Cerebellar cortex (tissue), 1 donor: Measurements from ENCODE around the gene ENO3.
A peak's percentile ranks its signal among the peaks of the same experiment; 100 is the strongest.

Experiments
- DNase-seq: peaks from one replicate; pipeline ENCODE4 v3.0.0-alpha.2; 2015; ENCODE audit warnings: low spot score

Gene ENO3

DNA sequence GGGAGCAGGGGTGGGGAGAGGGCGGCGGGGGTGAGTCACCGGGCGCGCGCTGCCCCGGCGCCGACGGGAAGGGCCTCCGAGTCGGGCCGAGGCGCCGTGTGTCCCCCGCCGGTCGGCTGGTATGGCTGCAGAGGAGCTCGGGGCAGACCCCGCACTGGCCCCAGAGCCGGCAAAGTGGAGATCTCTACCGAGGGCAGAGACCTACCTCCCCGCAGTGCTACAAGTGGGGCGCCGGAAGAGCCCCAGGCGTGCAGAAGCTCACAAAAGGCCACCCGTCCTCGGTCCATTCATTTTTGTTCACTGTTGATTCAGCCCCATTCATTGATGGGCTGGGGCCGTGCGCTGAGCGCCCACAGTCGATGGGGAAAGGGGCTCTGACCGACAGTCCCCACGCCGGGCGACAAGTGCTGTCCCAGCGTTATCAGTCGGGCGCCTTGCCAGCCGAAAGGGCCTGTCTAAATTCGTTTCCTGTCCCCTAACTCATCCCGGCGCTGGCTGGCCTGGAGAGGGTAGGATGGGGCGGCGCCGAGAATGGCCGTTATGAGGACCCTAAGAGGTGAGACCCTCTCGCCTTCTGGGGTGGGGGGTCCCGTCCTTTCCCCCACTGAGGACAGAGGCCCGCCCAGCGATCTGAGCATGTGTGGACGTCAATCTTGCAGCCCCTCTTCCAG is 709 bp upstream of the ENO3 start:
- DNase-seq = no peak

DNA sequence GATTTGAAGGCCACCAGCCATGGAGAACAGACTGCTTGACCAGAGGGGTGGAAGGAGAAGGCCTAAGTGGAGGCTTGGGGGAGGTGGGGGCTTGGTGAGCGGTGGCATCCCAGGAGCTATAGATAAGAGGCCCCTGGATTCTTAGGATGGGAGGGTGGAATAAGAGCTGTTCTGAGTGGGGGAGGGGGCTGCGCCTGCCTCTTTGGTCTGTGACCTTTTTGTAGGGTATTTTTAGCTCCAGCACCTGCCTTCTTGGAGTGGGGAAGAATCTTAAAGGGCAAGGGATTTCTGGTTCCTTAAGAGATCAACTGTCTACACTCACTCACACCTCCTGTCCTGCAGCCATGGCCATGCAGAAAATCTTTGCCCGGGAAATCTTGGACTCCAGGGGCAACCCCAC is 567 bp downstream of the ENO3 start:
- peak; percentile 28 for DNase-seq

DNA sequence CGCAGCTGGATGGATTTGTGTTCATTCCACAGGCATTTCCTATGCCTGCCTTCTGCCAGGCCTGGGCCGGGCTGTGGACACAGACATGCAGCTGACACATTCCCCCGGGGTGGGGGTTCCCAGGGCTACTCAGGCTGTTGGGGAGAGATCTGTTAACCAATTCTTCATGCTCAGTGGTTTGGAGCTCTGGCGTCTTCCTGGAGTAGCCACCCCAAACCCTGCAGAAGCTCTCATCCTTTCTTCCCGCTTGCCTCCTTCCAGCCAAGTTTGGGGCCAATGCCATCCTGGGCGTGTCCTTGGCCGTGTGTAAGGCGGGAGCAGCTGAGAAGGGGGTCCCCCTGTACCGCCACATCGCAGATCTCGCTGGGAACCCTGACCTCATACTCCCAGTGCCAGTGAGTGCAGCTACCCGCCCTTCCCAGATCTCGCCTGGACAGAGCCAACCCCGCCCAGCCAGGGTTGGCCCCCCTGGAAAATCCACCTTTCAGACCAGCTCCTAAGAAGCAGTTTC is 2.6 kb downstream of the ENO3 start:
- DNase-seq = no peak

DNA sequence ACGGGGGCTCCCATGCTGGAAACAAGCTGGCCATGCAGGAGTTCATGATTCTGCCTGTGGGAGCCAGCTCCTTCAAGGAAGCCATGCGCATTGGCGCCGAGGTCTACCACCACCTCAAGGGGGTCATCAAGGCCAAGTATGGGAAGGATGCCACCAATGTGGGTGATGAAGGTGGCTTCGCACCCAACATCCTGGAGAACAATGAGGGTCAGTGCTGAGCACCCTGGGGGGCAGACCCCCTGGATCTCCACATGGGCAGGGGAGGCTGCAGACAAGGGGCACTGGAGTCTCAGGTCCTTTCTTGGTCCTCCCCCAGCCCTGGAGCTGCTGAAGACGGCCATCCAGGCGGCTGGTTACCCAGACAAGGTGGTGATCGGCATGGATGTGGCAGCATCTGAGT is 4.2 kb downstream of the ENO3 start:
- no peak for DNase-seq

DNA sequence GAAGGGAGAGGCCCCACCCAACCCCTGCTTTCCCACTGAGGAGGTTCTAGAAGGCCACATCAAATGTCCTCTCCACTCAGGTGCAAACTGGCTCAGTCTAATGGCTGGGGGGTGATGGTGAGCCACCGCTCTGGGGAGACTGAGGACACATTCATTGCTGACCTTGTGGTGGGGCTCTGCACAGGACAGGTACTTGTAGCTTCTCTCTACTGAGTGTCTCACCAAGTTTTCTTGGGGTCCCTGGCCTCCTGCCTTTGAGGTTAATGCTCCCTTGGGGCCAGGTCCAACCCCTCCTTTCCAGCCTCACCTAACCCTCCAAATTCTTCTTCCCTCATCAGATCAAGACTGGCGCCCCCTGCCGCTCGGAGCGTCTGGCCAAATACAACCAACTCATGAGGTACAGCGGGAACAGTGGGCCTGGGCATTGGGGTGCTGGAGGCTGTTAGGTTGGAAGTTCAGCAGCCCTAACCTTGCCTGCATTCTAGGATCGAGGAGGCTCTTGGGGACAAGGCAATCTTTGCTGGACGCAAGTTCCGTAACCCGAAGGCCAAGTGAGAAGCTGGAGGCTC is 5.7 kb downstream of the ENO3 start:
- no peak for DNase-seq

DNA sequence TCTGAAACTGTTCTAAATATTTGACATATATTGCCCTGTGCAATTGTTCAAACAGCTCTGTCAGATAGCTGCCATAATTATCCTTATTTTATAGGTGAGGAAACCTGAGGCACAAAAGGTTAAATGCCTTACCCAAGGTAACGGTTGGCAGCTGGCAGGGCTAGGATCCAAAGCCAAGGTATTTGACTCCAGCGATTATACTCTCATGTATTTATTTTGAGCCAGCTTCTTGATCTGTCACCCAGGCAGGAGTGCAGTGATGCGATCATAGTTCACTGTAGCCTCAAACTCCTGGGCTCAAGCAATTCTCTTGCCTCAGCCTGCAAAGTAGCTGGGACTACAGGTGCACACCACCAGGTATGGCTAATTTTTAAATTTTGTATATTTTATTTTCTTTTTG is 7.2 kb downstream of the ENO3 start:
- no peak for DNase-seq

DNA sequence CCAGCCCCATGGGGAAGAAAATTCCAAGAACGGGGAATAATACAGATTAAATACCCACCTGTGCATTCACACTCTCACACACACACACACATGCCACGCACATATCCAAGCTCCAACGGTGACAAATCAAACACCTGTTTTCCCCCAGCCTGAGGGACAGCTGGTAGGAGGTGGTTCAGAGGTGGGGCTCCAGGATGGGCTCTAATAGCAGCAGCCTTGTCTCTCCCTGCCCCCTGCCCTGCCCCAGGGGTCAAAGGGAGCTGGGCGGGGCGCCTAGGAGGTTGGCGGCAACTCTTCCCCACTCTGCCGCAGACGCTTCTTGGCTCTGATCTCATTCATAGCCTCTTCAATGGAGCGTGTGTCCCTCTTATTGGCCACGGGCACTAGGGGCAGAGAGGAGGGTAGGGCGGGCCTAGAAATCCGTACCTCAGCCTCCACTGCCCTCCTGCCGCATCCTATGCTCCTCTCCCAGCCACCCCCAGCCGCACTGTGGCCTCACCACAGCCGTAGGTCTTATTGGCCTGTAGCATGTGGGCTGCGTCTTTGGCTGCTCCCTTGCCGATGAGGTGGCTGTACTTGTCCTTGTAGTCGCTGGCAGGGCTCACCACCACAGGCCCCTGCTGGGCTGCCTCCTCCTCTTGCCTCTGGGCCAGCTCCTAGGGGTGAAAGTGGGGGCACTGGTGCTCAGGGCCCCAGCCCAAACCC is 8.5 kb downstream of the ENO3 start:
- no peak for DNase-seq

DNA sequence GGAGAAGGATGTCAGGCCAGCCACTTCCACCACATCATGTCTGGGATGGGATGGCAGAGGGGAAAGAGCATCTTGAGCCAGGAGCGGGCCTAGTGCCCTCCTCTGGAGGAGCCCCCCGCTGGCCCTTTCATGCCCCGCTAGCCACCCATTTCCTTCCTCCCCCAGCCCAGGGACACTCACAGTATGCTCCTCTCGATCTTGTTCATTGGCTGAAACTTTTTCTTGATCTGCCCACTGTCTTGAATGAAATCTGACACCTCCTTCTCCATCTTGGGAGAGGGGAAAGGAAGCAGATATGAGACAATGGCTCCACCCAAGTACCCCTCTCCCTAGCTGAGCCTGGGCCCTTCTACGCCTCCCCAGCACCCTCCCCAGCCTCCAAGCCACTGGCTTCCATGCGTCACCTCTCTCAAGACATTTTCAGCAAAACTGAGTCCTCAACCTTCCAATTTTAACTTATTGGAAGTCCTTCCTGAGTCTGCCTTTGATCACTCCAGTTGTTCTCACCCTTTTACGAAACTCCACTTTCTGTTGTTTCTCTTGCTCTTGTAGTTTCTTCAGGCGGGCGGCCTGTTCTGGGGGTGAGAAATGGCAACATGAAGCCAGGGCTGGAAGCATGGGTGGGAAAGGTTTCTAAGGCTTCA is 9.5 kb downstream of the ENO3 start:
- no peak for DNase-seq

DNA sequence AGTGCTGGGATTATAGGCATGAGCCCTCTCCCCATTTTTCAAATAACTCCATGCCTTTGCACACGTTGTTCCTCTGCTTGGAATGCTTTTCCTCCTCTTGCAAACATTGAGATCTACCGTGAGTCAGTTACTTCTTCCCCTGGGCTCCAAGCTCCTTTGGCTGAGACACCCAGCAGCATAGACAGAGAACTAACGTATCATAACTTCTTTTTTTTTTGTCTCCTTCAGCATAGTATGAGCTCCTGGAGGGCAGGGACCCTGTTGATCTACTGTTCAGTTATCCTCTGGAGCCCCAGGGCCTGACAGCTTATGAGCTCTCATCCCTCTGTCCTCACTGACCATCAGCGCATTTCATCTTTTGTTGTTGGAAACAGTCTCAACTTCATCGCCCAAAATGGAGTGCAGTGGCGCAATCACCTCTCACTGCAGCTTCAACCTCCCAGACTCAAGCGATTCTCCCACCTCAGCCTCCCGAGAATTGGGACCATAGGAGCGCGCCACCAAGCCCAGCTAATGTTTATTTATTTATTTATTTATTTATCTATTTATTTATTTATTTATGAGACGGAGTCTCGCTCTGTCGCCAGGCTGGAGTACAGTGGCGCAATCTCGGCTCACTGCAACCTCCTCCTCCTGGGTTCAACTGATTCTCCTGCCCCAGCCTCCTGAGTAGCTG is 14.5 kb downstream of the ENO3 start:
- DNase-seq = no peak

DNA sequence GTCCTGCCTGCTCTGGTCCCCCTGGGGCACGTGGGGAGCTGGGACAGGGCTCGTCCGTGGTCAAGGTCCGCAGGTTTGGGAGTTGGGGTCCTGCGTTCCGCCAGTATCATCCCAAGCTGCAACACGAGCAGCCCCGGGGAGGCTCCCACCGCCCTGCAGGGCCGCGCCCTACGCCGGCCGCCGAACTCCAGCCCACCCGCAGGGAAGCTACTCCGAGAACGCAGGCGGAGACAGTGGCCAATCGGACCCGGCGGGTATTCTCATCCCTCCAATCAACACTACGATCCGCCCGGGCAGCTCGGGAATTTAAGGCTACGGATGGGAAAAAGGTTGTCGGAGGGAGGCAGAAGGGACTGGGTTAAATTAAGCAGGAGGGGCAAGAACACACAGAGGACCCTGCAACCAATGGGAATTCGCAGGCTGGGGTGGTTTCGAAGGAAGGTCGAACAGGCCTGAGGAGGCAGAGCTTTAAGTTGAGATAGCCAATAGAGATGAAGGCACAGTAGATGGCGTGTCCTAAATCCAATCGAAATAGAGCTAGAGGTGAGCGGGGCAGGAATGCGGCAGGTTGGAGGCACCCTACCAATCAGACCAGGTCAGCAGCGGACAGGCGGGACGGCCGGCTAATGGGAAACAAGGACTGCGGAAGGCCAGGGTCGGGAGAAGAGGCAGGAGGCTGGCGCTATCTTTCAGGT is 16.1 kb downstream of the ENO3 start:
- DNase-seq = peak; percentile 100

DNA sequence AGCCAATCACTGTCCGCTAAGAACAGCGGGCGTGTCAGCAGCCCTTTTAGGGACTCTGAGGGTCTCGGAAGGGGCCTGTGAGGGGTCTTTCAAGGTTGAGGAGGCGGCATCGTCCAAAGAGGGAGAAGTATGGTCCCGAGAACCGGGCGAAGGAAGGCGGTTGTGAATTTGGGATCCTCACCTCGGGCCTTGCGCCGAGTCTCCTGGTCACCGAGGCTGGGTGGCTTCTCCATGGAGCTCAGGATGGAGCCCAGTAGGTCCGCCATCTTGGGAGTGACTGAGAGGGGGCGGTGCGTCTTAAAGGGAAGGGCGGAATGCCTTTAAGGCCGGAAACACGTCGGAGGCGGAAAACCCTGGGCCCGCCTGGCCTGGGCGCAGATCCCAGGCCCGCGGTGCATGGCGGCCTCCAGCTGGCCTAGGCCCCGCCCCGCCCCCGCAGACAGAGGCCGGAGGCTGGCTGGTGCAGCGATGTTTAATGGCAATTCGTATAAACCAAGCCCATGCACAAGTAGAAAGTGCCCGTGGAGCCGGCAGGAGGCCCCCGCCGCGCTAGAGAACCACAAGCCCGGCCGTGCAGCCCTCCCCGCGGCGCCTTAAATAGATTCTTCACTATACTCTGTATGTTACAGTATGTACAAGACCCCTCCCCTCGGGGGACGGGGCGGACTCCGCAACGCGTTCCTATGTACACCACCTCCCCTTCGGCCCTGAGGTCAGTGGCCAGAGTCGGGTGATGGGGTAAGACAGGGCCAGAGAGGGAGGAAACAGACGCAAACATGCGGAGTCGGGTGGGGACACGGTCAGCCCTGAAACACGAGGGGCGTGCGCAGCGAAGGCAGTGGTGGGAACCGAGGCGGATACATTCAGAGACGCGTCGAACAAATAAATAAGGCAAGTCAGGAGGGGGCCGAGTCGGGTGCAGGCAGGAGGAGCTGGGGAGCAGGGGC is 16.9 kb downstream of the ENO3 start, which contains the start of gene SPAG7:
TSS of gene SPAG7 (minus strand) at position 279 of the 947 bp plus-strand sequence. CDS start at position 266, 13 bp downstream.
- DNase-seq = peak; percentile 98

DNA sequence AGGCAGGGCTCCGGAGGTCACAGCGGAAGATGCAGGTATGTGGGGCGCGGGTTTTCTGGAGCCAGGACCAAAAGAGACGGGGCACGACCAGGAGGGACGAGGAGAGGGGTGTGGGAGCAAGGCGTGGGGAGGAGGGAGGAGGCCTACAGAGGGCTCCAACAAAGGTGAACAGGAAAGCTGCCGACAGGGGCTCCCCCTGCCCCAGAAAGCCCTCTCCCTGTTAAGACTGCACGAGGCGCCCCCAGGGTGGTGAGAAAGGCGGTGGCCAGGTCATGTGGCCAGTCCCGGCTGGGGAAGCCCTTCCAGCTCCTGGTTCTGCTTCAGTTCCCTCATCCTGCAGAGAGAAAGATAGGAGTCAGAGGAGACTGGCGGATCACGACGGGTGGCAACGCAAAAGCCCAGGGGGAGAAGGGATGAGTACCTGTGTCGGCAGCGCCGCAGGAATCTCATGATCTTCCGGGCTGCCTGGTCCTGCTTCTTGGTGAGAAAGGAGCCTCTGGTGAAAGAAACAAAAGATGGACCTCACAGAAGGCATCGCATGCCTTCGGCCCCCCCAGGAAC is 17.6 kb downstream of the ENO3 start:
- no peak for DNase-seq

DNA sequence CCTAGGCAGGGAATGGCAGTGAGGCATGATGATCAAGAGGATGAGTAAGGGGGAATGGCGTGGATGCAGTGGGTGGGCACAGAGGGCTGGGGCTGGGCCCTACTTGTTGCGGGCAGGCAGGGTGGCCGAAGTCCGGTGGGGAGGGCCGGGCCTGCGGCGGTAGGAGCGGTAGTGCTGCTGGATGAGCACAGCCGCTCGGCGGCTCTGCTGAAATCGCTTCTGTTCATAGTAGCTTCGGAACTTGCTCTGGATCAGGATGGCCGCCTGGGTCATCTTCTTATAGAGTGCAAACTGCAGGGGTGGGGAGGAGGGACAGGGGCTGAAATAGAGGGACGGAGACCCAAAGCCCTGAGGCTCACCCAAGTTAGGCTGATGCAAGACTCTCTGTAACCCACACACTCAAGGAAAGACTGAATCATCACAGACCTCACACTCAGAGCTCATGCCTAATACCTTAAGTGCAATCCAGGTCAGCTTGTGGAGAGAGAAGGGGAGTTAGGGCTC is 18.2 kb downstream of the ENO3 start:
- no peak for DNase-seq

DNA sequence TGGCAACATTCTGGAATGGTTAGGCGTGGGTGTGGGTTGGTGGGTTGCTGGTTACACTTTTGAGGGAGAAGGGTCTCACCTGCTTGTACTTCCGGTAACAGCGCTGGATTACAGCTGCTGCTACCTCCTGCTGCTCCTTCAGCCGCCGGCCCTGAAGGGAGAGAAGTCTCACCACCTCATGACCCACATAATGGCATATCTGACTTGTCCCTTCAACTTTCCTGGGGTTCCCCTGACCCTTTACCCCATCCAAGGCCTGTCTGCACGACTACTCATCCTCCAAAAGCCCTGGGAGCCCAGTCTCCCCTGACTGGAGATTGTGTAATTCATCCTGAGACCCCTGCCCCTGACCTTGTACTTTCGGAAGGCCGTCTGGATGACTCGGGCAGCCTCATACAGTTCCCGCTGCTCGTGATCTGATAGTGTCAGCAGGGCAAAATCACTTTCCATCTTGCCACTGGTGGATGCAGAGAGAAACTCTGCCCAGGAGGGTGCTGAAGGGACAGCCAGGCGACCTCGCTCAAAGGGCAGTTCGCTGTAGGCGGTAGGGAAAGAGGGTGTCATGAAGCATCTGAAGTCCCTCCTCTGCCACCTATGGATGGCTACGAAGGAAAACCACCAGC is 18.7 kb downstream of the ENO3 start:
- DNase-seq = no peak

DNA sequence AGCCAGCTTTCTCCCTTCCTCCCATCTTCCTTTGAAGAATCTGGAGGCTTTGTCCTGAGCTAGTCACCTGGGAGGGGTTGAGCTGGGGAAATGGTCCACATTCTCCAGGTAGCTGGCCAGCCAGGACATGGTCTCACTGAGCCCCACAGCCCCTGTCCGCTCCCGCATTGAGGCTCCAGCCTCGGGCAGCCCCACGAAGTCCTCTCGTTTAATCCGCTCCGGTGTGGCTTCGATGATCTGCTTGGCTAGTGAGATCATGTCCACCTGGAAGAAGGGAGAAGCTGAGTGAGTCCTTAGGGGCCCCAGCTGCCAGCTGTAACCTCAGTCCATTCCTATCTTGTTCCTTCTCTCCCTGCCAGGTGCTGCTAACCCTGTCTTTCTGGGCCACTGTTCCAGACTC is 19.4 kb downstream of the ENO3 start:
- DNase-seq = no peak

DNA sequence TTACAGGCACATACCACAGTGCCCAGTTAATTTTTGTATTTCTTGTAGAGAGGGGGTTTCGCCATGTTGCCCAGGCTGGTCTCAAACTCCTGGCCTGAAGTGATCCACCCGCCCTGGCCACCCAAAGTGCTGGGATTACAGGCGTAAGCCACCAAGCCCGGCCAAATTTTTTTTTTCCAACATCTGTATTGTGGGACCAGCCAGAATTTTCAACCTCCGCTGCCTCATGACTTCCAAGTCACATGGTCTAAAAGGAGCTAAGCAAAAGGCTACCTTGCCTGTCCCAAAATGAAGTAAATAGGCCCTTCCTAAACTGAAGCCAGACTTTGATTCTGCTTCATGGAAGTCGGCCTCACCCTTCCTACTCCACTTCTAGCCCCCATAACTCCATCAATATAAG is 20.9 kb downstream of the ENO3 start:
- DNase-seq = no peak

DNA sequence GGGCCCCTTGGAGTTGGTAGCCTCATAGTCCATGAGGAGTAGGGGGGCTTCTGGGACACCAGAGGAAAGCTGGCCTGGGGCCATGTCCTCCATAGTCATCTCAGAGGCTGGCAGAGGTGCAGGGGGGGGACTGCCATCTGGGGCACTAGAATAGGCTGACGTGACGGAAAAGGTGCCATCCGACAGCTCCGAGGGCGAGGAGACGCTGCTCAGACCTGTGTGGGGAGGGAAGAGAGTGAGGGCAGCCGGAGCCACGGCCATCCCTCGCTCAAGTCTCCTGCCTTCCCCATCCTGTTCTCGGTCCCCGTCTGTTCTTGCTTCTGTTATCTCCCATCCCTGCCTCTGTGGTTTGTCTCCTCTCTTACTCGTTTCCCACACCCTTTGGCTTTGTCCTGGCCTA is 21.4 kb downstream of the ENO3 start:
- no peak for DNase-seq

DNA sequence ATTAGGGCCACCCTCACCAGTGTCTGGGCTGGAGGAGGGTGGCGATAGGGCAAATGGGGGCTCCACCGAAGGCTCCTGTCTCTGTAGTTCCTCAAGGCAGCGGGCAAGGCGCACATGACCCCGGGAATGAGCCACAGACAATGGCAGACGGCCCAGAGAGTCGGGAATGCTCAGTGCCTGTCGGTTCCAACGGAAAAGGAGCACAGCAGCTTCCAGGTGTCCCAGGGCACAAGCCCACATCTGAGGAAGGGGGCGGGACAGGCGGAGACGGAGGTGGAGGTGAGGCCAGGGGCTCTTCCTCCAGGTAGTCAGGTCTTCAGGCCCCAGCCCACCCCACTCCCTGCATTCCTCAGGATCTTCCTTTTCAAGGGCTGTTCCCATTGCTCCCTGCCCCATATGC is 21.8 kb downstream of the ENO3 start:
- DNase-seq = no peak
